HG03520 (cell line): ENCODE results near the gene BDKRB2.

Experiments used
- ATAC-seq: cut with Tn5 transposase; IDR thresholded peaks from one replicate; pipeline ENCODE4 v1.9.1; 2021; ENCODE audit warnings: mild to moderate bottlenecking, moderate library complexity; ENCODE audit not compliant: unreplicated experiment

BDKRB2 gene

GRCh38 chr14:96268431-96269358 lies 64.1 kb downstream of the BDKRB2 start:
- no peak for ATAC-seq

GRCh38 chr14:96269359-96269710 lies 64.7 kb downstream of the BDKRB2 start:
- ATAC-seq = no peak

DNA sequence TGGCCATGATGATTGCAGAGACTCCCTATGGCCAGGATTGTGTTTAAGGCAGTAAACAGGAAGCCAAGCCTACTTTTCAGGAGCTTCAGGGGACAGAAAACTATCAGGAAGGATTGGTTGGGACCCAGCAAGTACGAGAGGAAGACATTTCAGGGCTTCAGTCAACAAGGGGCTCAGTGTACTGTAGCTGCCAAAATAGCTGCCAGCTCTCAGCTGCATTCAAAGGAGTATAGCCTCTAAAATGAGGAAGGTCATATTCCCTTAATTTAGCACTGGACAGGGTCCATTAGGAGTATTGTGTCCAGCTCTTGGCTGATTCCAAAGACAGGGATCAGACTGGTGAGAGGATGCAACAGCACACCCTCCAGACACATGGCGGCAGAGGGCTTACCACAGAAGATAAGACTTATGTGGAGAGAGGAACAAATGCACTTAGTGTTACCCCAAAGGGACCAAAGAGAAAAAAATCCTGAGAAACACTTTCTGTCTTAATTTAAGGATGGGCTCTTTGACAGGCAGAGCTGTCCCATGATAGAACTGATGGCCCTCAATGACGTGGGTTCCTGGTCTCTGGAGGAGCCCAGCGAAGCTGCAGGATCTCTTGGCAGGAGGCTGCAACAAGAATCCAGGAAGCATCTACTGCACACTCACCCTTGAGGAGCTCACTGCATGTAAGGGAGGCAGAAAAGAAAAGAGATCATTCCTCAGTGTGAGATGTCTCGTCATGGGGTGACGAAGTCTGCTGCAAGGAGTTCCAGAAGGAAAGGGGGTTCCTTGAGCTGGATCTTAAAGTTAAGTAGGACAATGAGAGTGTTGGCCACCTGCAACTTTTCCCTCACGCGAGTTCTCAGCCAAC lies 66.2 kb downstream of the BDKRB2 start:
- no peak for ATAC-seq

DNA sequence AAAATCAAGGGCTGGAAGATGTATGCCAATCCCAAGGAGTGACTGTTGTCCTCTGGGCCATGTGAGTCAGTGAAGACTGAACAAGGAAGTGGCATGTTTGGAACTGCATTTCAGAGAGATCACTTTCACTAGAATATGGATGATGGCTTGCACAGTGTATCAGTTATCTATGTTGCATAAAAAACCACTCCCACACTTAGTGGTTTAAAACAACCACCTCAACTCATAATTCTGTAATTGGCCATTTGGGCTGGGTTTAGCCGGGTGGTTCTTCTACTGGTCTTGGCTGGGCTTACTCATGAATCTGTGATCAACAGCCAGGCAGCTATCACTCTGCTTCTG lies 66.8 kb downstream of the BDKRB2 start:
- no peak for ATAC-seq

- no peak for ATAC-seq
These were observed 68.3 kb downstream of the BDKRB2 start for GRCh38 chr14:96272777-96273473.

- ATAC-seq = no peak
These were observed 69.0 kb downstream of the BDKRB2 start for GRCh38 chr14:96273629-96274028.

DNA sequence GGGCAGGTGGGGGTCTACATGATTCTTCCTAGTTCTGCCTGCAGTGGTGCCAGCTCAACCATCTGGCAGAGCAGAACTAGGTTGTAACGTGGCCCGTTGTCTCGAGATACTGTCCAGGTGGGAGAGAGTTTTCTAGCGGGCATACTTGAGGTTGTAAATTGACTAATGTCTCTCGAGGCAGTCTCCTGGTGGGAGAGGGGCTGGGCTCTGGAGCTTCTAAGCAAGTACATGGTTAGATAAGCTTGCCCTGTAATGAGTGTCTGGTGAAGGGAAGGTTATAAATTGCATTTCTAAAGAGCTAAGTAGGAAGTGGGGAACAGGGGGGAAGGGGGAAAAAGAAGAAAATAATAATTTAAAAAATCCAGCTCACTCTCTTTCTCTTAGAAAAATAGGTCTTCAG lies 69.5 kb downstream of the BDKRB2 start:
- ATAC-seq = no peak

DNA sequence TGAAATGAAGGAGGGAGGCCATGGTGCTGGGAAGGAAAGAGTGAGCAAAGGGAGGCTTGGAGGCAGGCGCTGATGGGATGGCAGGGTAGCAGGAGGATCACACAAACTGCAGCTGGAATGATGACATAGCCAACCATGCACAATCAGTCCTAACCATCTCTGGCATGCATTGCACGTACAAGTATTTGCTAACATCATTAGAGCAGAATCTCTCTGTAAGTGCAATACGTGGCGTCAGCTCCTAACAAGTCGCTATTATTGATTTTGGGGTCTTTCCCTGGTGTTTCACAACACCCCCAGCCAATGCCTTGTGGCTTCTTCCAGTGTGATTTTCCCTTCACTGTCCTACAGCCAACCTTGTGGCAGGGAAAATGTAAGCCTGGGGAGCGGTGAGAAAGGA lies 69.9 kb downstream of the BDKRB2 start:
- ATAC-seq = no peak

DNA sequence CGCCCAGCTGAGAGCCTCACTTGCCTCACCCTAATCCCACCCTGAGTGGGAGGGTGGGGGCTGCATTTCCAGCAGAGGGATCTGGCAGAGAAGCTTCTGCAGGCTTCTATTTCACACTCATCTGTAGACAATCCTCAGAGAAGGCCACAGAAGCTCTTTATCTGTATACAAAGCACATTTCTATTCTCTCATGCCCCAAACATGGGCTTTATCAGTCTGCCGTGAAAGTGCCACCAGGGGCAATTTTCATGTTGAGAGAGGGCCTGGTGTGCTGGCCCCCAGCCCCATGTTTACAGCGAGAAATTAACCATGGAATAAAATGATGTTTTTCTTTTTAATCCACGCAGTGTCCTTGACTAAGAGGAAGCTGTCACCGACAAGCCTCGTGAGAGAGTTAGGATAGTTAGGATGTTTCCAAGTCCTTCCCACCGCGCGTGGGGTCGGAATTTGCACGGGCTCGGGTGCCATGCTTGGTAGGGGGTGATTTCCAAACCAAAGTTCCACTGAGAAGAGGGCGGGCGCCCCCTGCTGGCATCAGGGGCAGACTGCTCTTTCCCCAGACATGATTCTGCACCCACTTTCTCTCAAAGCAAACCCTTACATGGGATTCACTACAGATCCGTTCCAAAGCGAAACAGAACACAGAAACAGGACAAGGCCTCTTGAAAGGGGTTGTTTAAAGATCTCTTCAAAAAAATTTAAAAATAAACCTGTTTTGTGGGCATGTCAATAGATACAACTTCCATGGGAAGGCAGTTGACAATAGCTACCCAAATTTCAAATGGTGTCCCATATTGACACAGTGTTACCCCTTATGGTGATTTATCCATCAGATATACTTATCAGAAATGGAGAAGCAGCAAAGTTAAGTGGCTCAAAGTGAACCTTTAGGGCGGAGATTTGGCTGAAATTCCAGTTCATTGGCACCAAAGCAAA lies 70.8 kb downstream of the BDKRB2 start:
- ATAC-seq = no peak

- no peak for ATAC-seq
These were observed 73.3 kb downstream of the BDKRB2 start for GRCh38 chr14:96277890-96278289.

GRCh38 chr14:96279564-96279963 lies 74.9 kb downstream of the BDKRB2 start:
- ATAC-seq = no peak

- no peak for ATAC-seq
These were observed 75.5 kb downstream of the BDKRB2 start for GRCh38 chr14:96280104-96280503.

DNA sequence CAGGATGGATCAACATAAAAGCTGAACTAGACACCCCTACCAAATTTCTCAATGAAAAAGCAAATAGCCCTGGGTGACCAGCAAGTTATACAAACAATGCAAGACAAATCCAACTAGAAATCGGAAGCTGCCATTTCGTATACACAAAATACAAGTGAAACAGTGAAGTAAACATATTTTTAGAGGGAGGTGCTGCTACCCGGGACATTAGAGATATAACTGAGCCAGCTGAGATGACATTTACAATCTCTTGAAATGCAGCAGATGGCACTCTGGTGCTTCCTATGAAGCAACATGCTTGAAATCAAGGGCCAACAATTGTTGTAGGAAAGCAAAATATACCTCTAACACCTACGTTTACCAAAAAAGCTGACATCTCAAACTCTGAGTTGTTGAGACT lies 76.8 kb downstream of the BDKRB2 start:
- no peak for ATAC-seq

GRCh38 chr14:96284008-96284407 lies 79.4 kb downstream of the BDKRB2 start:
- ATAC-seq = no peak

- no peak for ATAC-seq
These were observed 79.8 kb downstream of the BDKRB2 start for GRCh38 chr14:96284430-96284829.

GRCh38 chr14:96285667-96286066 lies 81.0 kb downstream of the BDKRB2 start:
- no peak for ATAC-seq

- ATAC-seq = no peak
These were observed 81.6 kb downstream of the BDKRB2 start for GRCh38 chr14:96286251-96286650.

- no peak for ATAC-seq
These were observed 83.2 kb downstream of the BDKRB2 start for GRCh38 chr14:96287856-96288255.
